ENCODE measurements around the gene BOK.
A peak's percentile ranks its signal among the peaks of the same experiment; 100 is the strongest.

Gene BOK

DNA sequence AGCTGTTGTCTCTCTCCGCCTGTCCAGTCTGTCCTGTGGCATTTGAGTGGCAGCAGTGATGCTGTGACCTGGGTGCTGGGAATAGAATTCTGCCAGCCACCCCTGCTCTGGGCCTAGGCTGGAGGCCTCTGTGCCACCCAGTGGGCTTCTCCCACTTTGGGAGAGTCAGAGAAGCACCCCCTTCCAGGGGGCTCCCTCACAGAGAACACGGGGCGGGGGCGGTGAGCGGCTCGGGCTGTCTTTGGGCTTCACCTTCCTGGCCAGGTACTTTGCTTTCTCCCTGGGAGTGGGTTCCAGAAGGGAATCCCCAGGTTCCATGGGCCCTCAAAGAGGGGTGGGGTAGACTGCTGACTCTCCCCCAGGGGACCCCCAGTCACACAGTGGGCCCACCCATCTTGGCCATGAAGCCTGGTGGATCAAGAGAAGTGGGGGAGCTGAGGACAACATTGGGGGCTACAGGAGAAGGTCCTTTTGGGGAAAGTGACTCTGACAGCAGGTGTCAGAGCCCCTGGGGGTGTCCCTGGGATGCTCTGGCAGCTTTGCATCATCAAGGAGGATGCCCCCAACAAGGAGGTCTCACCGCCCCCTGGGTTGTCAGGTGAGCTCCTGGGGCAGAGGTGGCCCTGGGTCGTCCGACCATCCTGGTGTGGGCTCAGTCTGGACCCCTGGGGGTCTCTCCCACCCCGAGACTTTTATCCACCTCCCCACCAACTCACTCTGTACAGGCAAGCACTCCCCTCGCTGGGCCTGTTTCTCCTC, 18.8 kb upstream of the BOK start:
- TF ChIP-seq, protein P1, sequence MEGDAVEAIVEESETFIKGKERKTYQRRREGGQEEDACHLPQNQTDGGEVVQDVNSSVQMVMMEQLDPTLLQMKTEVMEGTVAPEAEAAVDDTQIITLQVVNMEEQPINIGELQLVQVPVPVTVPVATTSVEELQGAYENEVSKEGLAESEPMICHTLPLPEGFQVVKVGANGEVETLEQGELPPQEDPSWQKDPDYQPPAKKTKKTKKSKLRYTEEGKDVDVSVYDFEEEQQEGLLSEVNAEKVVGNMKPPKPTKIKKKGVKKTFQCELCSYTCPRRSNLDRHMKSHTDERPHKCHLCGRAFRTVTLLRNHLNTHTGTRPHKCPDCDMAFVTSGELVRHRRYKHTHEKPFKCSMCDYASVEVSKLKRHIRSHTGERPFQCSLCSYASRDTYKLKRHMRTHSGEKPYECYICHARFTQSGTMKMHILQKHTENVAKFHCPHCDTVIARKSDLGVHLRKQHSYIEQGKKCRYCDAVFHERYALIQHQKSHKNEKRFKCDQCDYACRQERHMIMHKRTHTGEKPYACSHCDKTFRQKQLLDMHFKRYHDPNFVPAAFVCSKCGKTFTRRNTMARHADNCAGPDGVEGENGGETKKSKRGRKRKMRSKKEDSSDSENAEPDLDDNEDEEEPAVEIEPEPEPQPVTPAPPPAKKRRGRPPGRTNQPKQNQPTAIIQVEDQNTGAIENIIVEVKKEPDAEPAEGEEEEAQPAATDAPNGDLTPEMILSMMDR (conservative IDR thresholded peaks at IDR 0.05; ENCODE audit: low read depth), result no peak
- ChIA-PET POLR2A (ENCODE audit: low non-redundant PET) (no interaction called here), CTCF (no interaction called here)

GRCh38 chr2:241540401-241540770, 18.2 kb upstream of the BOK start:
- POLR2A ChIA-PET (ENCODE audit: low non-redundant PET), result no interaction called here
- TF ChIP-seq, protein P1 (conservative IDR thresholded peaks at IDR 0.05; ENCODE audit: low read depth), result no peak
- DNase-seq (ENCODE audit: low spot score), result peak; percentile 29
- CTCF ChIA-PET, result no interaction called here
- peak overlapping the region; percentile 69 for H3K27ac ChIP-seq

More for the DNA sequence above, 18.8 kb upstream of the BOK start:
- H3K27ac ChIP-seq, result peak overlapping the region; percentile 69
- DNase-seq (ENCODE audit: low spot score), result no peak

DNA sequence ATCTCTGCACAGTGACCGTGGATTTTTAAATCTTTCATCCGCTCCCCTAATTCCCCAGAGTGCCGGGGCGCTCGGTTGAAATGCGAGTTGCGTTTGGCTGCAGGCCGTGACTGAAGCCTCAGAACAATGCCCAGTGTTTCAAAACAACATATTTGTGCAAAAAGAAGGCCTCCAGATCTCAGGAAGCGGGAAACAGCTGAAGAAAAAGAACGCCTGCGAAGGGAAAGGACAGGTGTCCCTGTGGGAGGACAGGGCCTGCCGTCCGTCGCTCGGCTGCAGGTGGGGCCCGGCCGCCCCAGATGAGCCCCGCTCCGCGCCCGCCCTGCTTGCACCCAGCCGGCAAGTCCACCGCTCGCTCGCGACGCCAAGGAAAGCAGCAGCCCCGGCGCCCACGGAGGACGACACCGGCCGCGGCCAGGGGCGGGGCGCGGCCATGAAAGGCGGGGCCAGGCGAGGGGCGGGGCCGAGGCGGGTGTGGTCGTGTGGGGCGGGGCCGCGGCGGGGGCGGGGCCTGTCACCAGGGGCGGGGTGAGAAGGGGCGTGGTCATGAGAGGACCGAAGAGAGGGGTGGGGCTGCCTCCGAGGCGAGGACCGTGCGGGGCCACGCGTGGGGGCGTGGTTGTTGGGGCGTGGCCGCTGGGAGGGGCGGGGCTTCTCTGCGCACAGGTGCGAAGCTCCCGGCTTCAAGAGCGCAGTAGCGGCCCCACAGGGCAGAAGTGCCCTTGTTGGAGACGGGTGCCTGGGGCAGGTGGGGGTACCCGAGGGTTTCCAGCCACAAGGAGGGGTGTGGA, 17.6 kb upstream of the BOK start:
- POLR2A ChIA-PET (ENCODE audit: low non-redundant PET), result no interaction called here
- TF ChIP-seq, protein P1 (conservative IDR thresholded peaks at IDR 0.05; ENCODE audit: low read depth), result no peak
- H3K27ac ChIP-seq, result peak overlapping the region; percentile 69
- DNase-seq (ENCODE audit: low spot score), result peak; percentile 93
- CTCF ChIA-PET, result no interaction called here

GRCh38 chr2:241541564-241542277, 16.8 kb upstream of the BOK start:
- H3K27ac ChIP-seq, result no peak overlapping the region
- DNase-seq (ENCODE audit: low spot score), result no peak
- POLR2A ChIA-PET (ENCODE audit: low non-redundant PET), result no interaction called here
- TF ChIP-seq, protein P1 (conservative IDR thresholded peaks at IDR 0.05; ENCODE audit: low read depth), result no peak
- CTCF ChIA-PET, result interaction anchor here (0.6 kb wide), 1 partner anchor 98 kb away, joined by 3 read pairs; no protein-coding TSS in a partner anchor

- TF ChIP-seq, protein P1 (conservative IDR thresholded peaks at IDR 0.05; ENCODE audit: low read depth), result no peak
- POLR2A ChIA-PET (ENCODE audit: low non-redundant PET), result no interaction called here
- H3K27ac ChIP-seq, result no peak overlapping the region
- DNase-seq (ENCODE audit: low spot score), result no peak
- CTCF ChIA-PET, result interaction anchor here (0.6 kb wide), 2 partner anchors 25 to 99 kb away, joined by 3 read pairs; no protein-coding TSS in a partner anchor
Observed at GRCh38 chr2:241542278-241542605, 16.3 kb upstream of the BOK start.

GRCh38 chr2:241545106-241545505, 13.4 kb upstream of the BOK start:
- ChIA-PET POLR2A (ENCODE audit: low non-redundant PET) (no interaction called here), CTCF (no interaction called here)
- DNase-seq (ENCODE audit: low spot score), result no peak
- TF ChIP-seq, protein P1 (conservative IDR thresholded peaks at IDR 0.05; ENCODE audit: low read depth), result no peak
- peak overlapping the region; percentile 12; the same call in 1 of the 2 replicates for H3K27ac ChIP-seq
